Activated CD8-positive, alpha-beta T cell treated with anti-CD3 and anti-CD28 coated beads for 36 hours (primary cell): ENCODE results near the gene GRAMD2B. TPM values are rescaled to one million over a fixed set of nuclear protein-coding genes. Genes with fewer than 3 reads are reported as not detected.

Experiments
- ATAC-seq: fragments of 200-7000 bp; cut with Tn5 transposase; one replicate; pipeline ENCODE4 v1.10.0; 2021; ENCODE audit warnings: mild to moderate bottlenecking, moderate library complexity
- CTCF ChIA-PET: fragments of 350-600 bp; sonication (Branson Sonifier 250); formaldehyde crosslinking; loops from one replicate; lab custom pipeline; 2021; ENCODE audit warnings: antibody characterized with exemption; lab: Charles Lee
- POLR2A ChIA-PET: fragments of 350-600 bp; sonication (Branson Sonifier 250); formaldehyde crosslinking; loops from one replicate; lab custom pipeline; 2021; ENCODE audit warnings: antibody characterized with exemption; lab: Charles Lee
- DNase-seq: peaks from one replicate; pipeline ENCODE4 v3.0.0-alpha.2; 2020
- H3K27ac Mint-ChIP-seq: one replicate; pipeline ENCODE4 v1.8.0; 2021; ENCODE audit warnings: mild to moderate bottlenecking, mixed read lengths
- H3K27me3 Mint-ChIP-seq: one replicate; pipeline ENCODE4 v1.8.0; 2021; ENCODE audit warnings: mixed read lengths
- H3K36me3 Mint-ChIP-seq: one replicate; pipeline ENCODE4 v1.8.0; 2021; ENCODE audit warnings: low read depth, mixed read lengths
- H3K4me1 Mint-ChIP-seq: one replicate; pipeline ENCODE4 v1.8.0; 2021; ENCODE audit warnings: low read depth, mixed read lengths
- H3K4me3 Mint-ChIP-seq: one replicate; pipeline ENCODE4 v1.8.0; 2021; ENCODE audit warnings: mild to moderate bottlenecking, moderate library complexity, mixed read lengths
- H3K9me3 Mint-ChIP-seq: one replicate; pipeline ENCODE4 v1.8.0; 2021; ENCODE audit warnings: mixed read lengths
- intact Hi-C: fragments of 100-400 bp; cut with micrococcal nuclease; formaldehyde crosslinking; loops from one replicate; pipeline ENCODE4 v1.10.0; 2022
- total RNA-seq, 2 experiments: library from RNA; stranded (reverse); gene quantifications; one replicate each; pipeline ENCODE4 v1.2.3, GENCODE V29; 2021
- TF ChIP-seq, protein P1 (sequence below): fragments of 200-600 bp; IDR thresholded peaks from one replicate; pipeline ENCODE4 v1.8.0; 2022; ENCODE audit warnings: antibody characterized with exemption, mild to moderate bottlenecking

Gene GRAMD2B
- total RNA-seq, 2 experiments from 2014 or later: 8.0 to 8.4 TPM

GRCh38 chr5:126455728-126456127, 32.5 kb downstream of the GRAMD2B start:
- peaks cover 33% of the 10 kb centered on the region for H3K4me1 Mint-ChIP-seq
- H3K27ac Mint-ChIP-seq: no peak overlapping the region
- TF ChIP-seq, protein P1, sequence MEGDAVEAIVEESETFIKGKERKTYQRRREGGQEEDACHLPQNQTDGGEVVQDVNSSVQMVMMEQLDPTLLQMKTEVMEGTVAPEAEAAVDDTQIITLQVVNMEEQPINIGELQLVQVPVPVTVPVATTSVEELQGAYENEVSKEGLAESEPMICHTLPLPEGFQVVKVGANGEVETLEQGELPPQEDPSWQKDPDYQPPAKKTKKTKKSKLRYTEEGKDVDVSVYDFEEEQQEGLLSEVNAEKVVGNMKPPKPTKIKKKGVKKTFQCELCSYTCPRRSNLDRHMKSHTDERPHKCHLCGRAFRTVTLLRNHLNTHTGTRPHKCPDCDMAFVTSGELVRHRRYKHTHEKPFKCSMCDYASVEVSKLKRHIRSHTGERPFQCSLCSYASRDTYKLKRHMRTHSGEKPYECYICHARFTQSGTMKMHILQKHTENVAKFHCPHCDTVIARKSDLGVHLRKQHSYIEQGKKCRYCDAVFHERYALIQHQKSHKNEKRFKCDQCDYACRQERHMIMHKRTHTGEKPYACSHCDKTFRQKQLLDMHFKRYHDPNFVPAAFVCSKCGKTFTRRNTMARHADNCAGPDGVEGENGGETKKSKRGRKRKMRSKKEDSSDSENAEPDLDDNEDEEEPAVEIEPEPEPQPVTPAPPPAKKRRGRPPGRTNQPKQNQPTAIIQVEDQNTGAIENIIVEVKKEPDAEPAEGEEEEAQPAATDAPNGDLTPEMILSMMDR: no peak
- ChIA-PET CTCF (interaction anchor here (1.0 kb wide), 1 partner anchor 44 kb away, joined by 3 read pairs; no protein-coding TSS in a partner anchor), POLR2A (no interaction called here)
- ATAC-seq (no peak), DNase-seq (no peak)
- no peak overlapping the region for H3K4me3 Mint-ChIP-seq
- H3K27me3 Mint-ChIP-seq: no peaks in the 10 kb centered on the region
- intact Hi-C loops: no loop called here
- H3K9me3 Mint-ChIP-seq: peaks cover 2% of the 10 kb centered on the region
- peaks cover 13% of the 10 kb centered on the region for H3K36me3 Mint-ChIP-seq

GRCh38 chr5:126456217-126456820, 33.1 kb downstream of the GRAMD2B start:
- intact Hi-C loops: no loop called here
- no peak for ATAC-seq
- H3K36me3 Mint-ChIP-seq: peaks cover 13% of the 10 kb centered on the region
- H3K9me3 Mint-ChIP-seq: peaks cover 2% of the 10 kb centered on the region
- H3K4me3 Mint-ChIP-seq: no peak overlapping the region
- TF ChIP-seq, protein P1: no peak
- H3K4me1 Mint-ChIP-seq: peaks cover 27% of the 10 kb centered on the region
- no peaks in the 10 kb centered on the region for H3K27me3 Mint-ChIP-seq
- ChIA-PET POLR2A (no interaction called here), CTCF (interaction anchor here (1.0 kb wide), 1 partner anchor 43 kb away, joined by 3 read pairs; no protein-coding TSS in a partner anchor)
- DNase-seq: no peak
- no peak overlapping the region for H3K27ac Mint-ChIP-seq

GRCh38 chr5:126460459-126460858, 37.2 kb downstream of the GRAMD2B start:
- H3K4me3 Mint-ChIP-seq: no peak overlapping the region
- CTCF ChIA-PET: interaction anchor here (0.9 to 1.5 kb wide), 2 partner anchors 16 to 39 kb away, joined by 4 to 5 read pairs; no protein-coding TSS in a partner anchor
- H3K27me3 Mint-ChIP-seq: no peaks in the 10 kb centered on the region
- TF ChIP-seq, protein P1: no peak
- intact Hi-C loops: no loop called here
- H3K36me3 Mint-ChIP-seq: peaks cover 7% of the 10 kb centered on the region
- POLR2A ChIA-PET: no interaction called here
- ATAC-seq (no peak), DNase-seq (no peak)
- H3K4me1 Mint-ChIP-seq: peaks cover 15% of the 10 kb centered on the region
- H3K27ac Mint-ChIP-seq: no peak overlapping the region
- no peaks in the 10 kb centered on the region for H3K9me3 Mint-ChIP-seq

DNA sequence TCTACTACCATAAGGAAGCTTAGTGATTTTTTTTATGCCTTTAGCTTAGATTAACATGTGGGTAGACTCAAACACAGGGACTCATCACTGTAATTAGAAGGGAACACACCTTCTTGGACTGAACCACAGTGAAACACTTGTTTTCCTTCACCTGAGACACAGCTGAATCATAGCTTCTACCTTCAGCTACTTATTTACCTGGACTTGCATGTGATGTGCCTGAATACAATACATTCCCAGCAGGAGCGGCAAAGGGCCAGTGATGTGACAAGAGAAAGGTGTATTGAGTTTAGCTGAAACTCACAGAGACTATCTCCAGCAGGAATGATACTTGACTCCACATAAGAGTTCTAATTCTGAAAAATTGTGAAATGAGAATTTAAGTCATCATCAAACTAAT, 37.8 kb downstream of the GRAMD2B start:
- no peak overlapping the region for H3K4me3 Mint-ChIP-seq
- CTCF ChIA-PET: interaction anchor here (0.9 kb wide), 1 partner anchor 39 kb away, joined by 5 read pairs; no protein-coding TSS in a partner anchor
- POLR2A ChIA-PET: no interaction called here
- TF ChIP-seq, protein P1: no peak
- peaks cover 7% of the 10 kb centered on the region for H3K36me3 Mint-ChIP-seq
- ATAC-seq (no peak), DNase-seq (no peak)
- no peaks in the 10 kb centered on the region for H3K9me3 Mint-ChIP-seq
- peaks cover 15% of the 10 kb centered on the region for H3K4me1 Mint-ChIP-seq
- no peaks in the 10 kb centered on the region for H3K27me3 Mint-ChIP-seq
- intact Hi-C loops: no loop called here
- no peak overlapping the region for H3K27ac Mint-ChIP-seq

DNA sequence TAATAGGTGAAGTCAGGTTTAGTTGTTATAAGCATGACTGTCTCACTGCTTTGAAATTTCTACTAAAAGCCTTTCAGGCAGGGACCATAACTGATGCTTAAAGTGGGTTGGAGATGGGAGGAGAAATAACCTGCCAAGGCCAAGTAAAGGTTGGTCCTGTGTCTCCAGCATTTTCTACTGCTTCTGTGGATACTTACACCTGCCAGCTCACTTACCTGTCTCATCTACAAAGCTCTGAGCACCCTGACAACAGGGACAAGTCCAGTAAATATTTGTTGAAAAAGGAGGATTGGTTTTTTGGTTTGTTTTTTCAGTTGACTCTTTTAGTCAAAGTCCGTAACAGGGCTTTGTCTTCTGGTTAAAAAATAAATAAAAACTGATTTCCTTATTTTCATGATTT, 38.6 kb downstream of the GRAMD2B start:
- no peak overlapping the region for H3K27ac Mint-ChIP-seq
- CTCF ChIA-PET: interaction anchor here (1.3 kb wide), 1 partner anchor 38 kb away, joined by 8 read pairs; no protein-coding TSS in a partner anchor
- no peak for ATAC-seq
- POLR2A ChIA-PET: no interaction called here
- peaks cover 14% of the 10 kb centered on the region for H3K36me3 Mint-ChIP-seq
- H3K4me1 Mint-ChIP-seq: peaks cover 12% of the 10 kb centered on the region
- TF ChIP-seq, protein P1: no peak
- no peaks in the 10 kb centered on the region for H3K9me3 Mint-ChIP-seq
- no peak for DNase-seq
- no peaks in the 10 kb centered on the region for H3K27me3 Mint-ChIP-seq
- intact Hi-C loops: no loop called here
- H3K4me3 Mint-ChIP-seq: no peak overlapping the region
